NCI-H748 treated with DMSO at 0.1 percent for 48 hours (cell line): ENCODE measurements around the gene MTCH2.
A peak's percentile ranks its signal among the peaks of the same experiment; 100 is the strongest.
"Not testable (repeated sequence)": the region's sequence is repeated elsewhere in the genome, so short reads cannot be mapped to it uniquely, and the experiment has no call there.

Experiments
- DNase-seq: peaks from one replicate; lab custom pipeline; 2025; lab: John Stamatoyannopoulos, UW

MTCH2 gene

DNA sequence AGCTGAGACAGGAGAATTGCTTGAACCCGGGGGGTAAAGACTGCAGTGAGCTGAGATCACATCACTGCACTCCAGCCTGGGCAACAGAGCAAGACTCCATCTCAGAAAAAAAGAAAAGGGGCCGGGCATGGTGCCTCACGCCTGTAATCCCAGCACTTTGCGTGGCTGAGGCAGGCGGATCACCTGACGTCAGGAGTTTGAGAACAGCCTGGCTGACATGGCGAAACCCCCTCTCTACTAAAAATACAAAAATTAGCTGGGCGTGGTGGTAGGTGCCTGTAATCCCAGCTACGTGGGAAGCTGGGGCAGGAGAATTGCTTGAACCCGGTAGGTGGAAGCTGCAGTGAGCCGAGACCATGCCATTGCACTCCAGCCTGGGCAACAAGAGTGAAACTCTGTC, 6.0 kb downstream of the MTCH2 start:
- DNase-seq = not testable (repeated sequence)

DNA sequence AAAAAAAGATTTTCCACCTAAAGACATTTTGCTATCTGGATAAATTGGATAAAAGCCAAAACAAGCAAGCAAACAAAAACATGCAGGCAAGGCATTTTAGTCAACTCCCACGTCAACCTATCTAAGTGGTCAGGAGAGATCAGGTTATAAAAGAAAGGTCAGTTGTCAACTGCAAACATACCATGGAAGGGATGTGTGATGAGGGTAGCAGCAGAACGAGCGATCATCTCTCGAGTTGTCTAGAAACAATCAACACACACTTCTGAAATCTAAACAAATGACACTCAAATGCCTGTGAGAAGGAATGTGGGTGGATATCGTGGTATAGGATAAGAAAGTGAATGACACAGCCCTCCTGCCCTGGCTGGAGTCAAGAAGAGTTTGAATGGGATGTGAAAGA, 10.9 kb downstream of the MTCH2 start:
- no peak for DNase-seq

DNA sequence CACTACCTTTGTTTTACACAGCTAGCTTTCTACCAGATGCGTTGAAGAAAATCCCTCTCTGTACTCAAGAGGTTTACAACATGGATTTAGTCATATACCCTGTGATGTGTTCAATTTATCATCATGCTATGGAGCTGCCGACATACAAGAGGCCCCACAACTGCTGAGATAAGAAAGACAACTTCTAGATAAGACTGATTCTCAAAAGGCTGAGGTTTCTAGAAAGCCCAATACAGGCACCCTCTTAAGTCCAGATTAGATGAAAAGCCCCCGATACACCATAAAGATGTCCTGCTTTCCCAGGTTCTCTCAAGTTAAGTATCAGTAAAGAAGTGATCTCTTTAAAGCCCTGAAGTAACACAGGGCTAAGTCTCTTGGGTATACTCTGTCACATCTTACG, 14.3 kb downstream of the MTCH2 start:
- DNase-seq = no peak

DNA sequence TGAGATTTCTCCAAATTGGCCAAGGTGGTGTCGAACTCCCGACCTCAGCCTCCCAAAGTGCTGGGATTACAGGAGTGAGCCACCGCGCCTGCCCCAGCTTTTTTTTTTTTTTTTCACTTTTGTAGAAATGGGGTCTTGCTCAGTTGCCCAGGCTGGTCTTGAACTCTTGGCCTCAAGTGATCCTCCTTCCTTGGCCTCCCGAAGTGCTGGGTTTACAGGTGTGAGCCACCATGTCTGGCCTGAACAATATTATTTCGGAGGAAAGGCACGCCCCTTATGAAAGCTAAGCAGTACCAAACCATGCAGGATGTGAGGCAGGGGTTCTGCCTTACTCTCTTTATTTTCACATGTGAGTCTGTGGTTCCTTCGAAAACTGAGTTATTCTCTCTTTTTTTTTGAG, 16.1 kb downstream of the MTCH2 start:
- DNase-seq = no peak

DNA sequence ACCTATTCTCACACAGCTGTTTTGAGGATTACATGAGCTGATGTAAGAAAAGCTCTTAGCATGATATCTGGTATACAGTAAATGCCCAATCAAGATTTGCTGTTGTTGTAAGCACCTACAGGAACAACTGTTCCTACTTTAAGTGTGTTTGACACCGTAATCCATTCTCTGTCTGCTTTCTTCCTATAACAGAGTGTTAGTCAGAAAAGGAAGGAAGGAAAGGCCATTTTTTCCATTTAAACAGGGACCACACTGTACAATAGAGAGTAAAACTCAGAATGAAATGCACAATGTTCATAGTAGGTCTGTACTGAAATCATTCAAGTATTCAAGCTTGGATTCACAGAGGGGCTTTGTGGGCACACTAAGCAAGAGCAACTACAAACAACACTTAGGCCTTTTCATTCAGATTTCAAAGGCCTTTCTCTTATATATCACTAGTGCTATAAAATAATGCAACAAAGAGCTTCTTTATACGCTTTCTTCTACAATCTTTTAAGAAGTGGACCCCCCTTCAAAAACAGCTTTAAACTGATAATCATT, 21.5 kb downstream of the MTCH2 start:
- no peak for DNase-seq

DNA sequence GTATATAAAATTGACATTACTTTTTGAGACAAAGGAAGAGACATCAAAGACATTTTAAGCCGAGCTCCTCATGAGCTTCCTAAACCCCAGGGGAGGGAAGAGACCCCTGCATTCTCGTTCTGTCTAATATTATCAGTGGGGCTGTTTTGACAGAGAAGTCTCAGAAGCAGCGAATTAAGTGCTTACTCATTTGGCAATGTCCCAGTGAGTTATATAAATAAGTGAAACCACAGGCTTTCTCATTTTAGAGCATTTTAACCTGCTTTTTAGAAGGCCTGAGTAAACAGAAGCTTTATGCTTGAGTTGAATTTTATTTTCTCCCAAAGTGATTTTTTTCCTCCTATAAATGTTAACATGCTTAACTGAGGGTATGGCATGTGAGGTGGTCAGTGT, 24.9 kb downstream of the MTCH2 start:
- no peak for DNase-seq

DNA sequence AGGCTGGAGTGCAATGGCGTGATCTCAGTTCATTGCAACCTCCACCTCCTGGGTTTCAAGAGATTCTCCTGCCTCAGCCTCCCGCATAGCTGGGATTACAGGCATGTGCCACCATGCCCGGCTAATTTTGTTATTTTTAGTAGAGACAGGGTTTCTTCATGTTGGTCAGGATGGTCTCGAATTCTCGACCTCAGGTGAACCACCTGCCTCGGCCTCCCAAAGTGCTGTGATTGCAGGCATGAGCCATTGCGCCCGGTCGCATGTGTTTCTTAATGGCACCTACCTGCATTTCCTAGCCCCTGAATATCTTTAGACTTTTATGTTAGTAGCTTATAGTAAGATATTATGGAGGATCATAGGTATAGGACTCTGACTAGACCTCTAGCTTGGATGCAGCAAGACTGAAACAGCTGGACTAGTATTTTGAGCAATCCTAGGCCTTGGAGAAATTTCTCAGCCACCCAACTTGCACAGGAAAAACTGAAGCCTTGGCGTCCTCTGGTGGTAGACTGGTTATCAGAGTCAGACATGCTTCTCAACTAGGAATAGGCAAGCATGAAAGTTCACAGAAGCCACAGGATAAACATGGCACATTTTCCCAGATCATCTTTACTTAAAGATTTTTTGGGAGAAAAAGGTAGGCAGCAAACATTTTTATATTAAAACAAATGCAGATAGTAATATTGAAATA, 25.5 kb downstream of the MTCH2 start:
- DNase-seq = peak; percentile 25

DNA sequence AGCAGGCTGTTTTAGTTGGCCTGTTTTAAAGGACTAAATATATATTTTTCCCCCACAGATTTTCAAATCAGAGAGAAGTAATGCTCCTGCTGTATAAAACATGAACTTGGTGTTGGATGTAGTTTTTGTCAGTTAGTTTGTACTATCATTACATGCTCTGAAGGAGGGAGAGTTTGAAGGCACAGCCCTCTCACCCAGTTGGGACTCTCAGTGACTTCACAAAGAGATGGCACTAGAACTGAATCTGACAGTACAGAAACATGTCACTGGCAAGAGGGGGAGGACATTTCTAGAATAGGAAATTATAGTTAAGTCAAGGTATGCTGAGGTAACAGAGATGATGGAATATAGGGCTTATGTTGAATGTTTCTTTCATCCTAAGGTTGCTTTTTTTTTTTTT, 27.1 kb downstream of the MTCH2 start:
- DNase-seq = no peak

DNA sequence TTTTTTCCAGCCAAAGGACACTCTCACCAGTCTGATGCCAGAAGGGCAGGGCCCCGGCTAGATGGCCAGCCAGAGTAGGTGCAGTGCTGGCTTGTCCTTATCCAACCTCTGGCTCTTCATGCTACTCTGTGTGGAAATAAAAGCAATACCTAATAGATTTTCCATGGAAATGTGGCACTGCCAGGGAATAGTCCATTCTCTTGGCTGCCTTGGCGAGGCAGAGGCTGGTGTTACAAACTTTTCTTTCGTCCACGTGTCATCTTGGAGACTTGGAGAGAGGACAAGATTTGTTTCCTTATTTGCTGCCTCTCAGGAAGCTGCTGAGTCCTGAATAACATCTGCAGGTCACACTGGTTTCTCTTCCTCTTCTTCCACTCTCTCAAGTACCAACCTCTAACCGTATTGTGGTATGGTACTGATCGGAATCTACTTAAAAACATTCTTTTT, 31.0 kb downstream of the MTCH2 start:
- DNase-seq = no peak

DNA sequence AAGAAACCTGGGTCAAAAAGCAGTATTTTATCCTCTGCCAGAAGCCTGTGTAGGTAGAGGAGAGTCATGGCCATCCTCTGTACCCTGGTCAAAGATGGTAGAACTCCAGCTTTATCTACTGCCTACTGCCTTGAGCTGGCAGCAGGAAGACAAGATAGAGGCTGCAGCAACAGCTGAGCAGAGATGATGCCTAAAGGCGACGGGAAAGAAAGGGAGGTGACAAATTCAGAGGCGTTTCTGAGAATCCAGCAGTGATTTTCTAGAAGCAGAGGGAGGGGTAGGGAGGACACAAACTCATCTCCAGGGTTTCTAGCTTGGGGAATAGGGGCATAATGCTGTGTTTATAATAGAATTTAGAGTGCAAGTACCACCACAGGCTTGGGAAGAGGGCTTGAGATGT, 32.7 kb downstream of the MTCH2 start:
- DNase-seq = no peak

DNA sequence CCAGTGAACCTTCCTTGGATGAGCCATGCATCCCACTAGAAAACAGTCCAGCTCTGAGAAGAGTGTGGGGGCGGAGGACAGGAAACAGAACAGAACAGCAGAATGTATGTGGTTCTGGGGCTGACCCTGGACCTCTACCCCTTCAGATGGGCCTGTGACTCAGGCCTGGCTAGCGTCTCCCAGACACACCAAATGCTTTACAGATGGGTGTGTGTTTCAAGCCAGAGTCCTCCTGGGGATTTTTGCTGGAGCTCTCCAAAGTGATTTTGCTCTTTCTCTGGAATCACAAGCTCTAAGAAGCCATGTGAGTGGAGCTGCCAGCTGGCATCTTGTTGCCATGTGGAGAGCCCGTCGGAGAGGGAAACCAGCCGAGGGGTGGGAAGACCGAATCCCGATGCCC, 35.0 kb downstream of the MTCH2 start:
- DNase-seq = no peak

DNA sequence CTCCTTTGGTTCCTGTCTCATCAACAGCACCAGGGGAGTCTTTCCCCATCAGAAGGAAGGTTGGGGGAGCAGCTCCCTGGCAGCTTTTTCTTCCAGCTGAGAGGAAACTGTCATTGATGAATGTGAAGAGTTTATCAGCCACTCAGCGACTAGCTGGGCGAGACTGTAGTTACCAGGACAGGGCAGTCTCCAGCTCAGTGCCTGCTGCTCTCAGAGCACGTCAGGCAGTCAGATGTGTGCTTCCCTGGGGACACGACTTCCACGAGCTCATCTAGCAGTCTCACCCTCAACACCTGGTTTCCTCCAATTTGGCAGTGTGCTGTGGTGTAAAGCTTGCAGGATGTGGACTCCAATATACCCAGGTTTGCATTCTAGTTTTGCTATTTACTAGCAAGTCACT, 35.6 kb downstream of the MTCH2 start:
- no peak for DNase-seq

DNA sequence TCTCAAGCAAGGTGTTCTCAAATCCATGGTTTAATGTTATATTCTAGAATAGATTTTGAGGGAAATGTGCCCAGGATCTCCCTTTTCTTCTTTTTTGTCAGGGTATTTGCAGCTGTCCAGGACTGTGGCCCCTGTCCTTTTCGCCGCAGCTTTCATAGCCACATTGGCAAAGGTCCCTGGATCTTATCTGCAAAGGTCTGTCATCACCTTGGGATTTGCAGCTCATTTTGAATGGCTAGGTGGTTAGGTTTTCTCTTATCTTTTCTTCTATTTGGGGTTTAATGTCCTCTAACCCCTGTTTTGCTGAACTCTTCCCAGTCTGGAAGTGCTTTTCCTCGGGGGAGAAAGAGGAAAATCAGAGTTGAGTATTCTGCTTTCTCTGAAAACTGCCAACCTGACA, 36.4 kb downstream of the MTCH2 start:
- DNase-seq = no peak

DNA sequence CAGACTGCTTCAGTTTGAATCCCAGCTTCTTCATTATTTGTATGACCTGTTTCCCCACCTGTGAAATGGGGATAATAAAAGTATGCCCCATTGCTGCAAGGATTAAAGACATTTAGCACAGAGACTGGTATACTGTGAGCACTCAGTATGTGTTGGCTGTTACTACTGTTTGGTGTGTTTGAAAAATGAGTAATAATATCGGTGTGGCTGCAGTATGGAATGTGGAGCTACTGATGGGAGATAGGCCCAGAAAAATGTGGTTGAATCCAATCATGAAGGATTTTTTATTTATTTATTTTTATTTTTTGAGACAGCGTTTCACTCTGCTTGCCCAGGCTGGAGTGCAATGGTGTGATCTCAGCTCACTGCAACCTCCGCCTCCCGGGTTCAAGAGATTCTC, 39.1 kb downstream of the MTCH2 start:
- DNase-seq = no peak

DNA sequence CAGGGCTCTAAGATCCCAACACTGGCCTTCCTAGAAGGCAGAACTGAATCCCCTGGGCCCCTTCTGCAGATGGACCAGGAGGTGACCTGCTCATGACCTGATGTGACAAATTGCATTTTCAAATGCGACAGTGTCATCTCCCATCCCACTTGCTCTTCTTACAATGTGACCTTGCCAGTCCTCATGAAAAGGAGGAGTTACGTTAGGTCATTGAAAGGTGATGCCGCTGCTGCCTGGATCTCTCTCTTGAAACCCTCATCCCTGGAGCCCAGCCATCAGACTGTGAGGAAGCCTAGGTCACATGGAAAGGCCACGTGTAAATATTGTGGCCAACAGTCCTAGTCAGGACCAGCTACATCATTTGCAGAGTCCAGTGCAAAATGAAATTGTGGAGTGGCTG, 42.5 kb downstream of the MTCH2 start:
- DNase-seq = no peak

DNA sequence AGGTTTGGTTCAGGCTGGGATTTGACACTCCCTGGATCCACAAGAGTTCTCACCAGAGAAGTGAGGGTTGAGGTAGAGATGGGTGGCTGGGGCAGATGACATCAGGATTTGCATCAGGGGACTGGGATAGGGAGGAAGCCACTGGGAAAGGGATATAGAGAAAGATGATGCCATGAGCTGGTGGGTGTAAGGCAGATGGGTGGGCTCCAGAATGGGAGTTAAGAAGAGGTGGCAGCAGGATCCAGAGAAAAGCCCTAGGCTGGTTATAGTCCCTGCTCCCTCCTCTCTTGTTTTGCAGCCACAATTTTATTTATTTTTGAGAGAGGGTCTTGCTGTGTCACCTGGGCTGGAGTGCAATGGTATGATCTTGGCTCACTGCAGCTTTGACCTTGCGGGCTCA, 46.4 kb downstream of the MTCH2 start:
- DNase-seq = no peak

DNA sequence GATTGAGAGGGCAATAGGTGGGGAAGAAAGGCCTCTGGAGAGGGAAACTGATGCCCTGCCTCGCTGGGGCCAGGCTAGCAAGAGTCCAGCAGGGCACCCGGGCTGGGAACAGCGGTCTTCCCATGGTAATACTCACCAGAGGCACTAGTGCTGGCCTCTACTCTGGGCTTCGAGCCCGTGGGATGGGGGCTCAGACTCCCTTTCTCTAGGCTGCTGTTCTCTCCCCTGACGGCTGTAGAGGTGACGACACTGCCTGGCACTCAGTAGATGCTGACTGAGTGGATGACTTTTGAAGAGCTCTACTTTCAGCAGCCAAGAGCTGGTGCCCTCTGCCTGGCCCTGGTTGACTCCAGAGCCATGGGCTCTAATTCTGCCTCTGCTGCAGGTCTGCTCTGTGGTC, 47.3 kb downstream of the MTCH2 start:
- no peak for DNase-seq

DNA sequence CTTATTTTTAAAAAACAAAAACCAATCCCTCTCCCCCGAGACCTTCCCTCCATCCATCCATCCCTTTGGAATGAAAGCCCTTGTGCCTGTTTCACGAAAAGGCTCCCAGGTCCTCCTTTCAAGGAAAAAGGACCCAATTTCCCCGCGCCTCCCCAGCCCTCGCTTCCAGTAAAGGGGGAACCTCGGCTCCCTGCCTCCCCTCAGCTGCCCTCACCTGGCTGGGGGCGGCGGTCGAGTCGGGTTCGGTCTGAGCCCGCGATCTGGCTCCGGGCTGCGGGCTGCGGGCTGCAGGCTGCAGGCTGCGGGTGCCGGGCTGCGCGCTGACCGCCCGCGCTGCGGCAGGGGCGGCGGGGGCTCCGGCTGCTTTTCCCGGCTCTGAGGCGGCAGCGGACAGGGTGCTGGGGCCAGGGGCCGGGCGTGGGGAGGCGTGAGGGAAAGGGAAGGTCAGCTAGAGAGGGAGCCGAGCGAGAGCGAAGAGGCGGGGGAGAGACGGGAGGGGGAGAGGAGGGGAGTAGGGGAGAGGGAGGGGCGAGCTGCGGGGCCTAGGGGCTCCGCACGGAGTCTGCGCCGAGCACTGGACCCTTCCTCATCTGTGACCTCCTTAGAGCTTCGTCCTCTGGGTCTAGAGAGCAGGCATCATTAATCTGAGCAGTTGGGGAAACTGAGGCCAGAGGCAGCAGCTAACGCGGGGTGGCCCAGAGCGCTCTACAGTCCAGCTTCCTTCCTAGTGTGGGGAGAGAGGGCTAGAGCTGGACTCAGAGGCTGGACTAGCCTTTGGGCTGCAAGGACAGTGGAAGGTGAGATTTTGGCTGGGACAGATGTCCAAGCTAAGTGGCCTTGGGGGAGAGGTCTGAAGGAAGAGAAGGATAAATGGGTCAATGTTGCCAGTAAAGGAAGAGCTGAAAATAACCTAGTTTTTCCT, 48.2 kb downstream of the MTCH2 start, which contains the start of gene C1QTNF4:
C1QTNF4 (minus strand) TSS at position 478 of the 922 bp plus-strand sequence. CDS start 3,601 bp downstream, outside the sequence.
- DNase-seq = no peak

DNA sequence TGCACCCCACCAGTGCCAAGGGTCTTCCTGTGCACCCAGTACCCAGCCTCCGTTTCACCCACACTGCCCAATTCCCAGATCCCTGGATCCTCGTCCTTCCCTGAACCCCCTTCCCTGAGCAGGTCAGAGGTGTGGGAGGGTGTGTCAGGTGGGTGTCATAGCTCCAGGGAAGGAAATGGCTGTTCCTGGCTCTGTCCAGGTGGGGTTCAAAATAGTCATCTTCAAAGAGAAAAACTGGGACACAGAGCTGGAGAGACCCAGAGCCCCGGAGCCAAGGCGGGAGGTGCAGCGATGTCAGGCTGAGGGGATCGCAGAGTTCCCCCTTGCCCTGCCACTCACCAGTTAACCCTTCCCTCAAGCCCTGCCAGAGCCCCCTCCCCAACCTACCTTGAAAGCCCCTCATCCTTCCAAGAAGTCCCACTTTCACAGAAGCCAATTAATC, 48.8 kb downstream of the MTCH2 start:
- no peak for DNase-seq

DNA sequence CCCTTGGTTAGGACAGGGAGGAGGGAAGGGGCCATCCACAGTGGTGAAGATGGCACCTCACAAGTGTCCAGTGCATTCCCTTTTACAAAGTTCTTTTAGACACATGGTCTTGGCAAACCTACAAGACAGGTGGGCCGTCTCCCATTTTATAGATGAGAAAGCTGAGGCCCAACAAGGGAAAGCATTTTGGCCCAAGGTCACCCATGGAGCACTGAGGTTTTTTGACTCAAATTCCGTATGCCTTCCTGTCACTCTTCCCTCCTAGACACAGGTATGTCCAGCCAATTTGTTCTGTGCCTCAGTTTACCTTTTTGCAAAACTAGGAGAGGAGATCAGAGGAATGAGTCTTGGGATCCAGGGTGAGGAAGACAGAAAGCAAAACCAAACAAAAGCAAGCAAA, 49.4 kb downstream of the MTCH2 start:
- no peak for DNase-seq

DNA sequence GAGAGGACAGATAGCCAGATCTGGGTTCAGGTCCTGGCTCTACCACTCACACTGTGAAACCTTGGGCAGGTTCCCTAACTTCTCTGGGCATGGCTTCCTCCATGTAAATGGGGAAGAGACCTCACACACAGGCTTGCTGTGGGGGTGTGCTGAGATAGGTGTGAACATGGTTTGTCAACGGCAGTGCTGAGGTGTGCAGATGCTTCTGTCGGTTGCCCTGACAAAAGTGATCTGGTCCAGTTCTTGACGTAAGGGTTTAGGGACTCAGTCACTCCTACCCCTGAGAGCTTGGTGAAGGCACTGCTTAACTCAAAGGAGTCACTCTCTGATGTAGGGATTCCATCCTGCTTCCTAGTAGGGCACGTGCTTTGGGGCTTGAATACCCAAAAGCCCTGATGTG, 50.1 kb downstream of the MTCH2 start:
- DNase-seq = no peak

DNA sequence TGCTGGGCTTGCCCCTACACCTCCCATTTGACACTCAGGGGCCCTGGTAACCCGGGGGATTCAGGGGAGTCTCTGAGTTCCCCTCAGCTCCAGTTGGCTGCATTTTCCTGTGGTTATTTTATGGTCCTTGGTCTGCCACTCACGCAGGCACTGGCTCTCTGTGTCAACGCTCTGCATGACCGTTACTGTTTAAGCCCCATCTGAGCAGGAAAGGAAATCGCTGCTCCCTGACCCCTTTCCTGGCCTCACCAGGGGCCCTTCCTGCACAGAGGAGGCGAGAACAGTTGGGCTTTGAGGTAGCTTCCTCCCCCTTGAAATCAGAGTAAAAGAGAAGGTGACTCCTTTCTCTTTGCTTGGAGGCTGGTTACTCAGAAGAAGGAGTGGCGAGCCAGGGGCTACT, 50.6 kb downstream of the MTCH2 start:
- DNase-seq = no peak
